Keratinocyte (primary cell): ENCODE results near the gene LRRN3. TPM values are rescaled to one million over a fixed set of nuclear protein-coding genes. Genes with fewer than 3 reads are reported as not detected.

Experiments used
- DNase-seq: peaks from one replicate; pipeline ENCODE4 v3.0.0-alpha.2; 2011; ENCODE audit warnings: low read depth, missing footprints, low spot score
- FAIRE-seq: peaks from 2 replicates; lab custom pipeline; 2011; peaks lifted over from hg19 to GRCh38; lab: Jason Lieb, UNC
- H2AFZ ChIP-seq: 2 replicates; pipeline ENCODE4 v1.6.0; 2012; ENCODE audit warnings: low read length, control low read depth, inconsistent platforms; ENCODE audit not compliant: control insufficient read depth
- H3K27ac ChIP-seq: 2 replicates; pipeline ENCODE4 v1.5.1; 2011; ENCODE audit warnings: low read length; ENCODE audit not compliant: control insufficient read depth, insufficient read depth
- H3K27me3 ChIP-seq: 3 replicates; pipeline ENCODE4 v1.6.0; 2011; ENCODE audit warnings: low read length; ENCODE audit not compliant: control insufficient read depth, insufficient read depth; ENCODE audit errors: extremely low read depth
- H3K36me3 ChIP-seq, 2 experiments: 2 replicates in 1 of 2; 3 replicates in 1 of 2; pipeline ENCODE4 v1.5.1; 2011; ENCODE audit warnings: low read length in 2 of 2, mild to moderate bottlenecking in 1 of 2; ENCODE audit not compliant: control insufficient read depth in 2 of 2, insufficient read depth in 2 of 2; ENCODE audit errors: extremely low read depth in 1 of 2
- H3K4me1 ChIP-seq: 3 replicates; pipeline ENCODE4 v1.5.1; 2011; ENCODE audit warnings: low read length; ENCODE audit not compliant: control insufficient read depth, insufficient read depth; ENCODE audit errors: extremely low read depth
- H3K4me2 ChIP-seq: 3 replicates; pipeline ENCODE4 v1.6.0; 2011; ENCODE audit warnings: low read depth, low read length; ENCODE audit not compliant: control insufficient read depth, insufficient read depth; ENCODE audit errors: extremely low read depth
- H3K4me3 ChIP-seq, 3 experiments: fragments of 200-600 bp in 1 of 3; sonication (generic) in 1 of 3; 2 replicates in 2 of 3; 3 replicates in 1 of 3; pipeline ENCODE4 v1.5.1; 2011 to 2016; ENCODE audit warnings: low read length in 3 of 3, mild to moderate bottlenecking in 3 of 3, control low read depth in 2 of 3, inconsistent platforms in 1 of 3, low read depth in 1 of 3, mixed read lengths in 1 of 3, mixed run types in 1 of 3, moderate library complexity in 1 of 3; ENCODE audit not compliant: control insufficient read depth in 2 of 3, insufficient read depth in 2 of 3; ENCODE audit errors: extremely low read depth in 1 of 3
- H3K79me2 ChIP-seq: 2 replicates; pipeline ENCODE4 v1.6.0; 2012; ENCODE audit warnings: low read length; ENCODE audit not compliant: control insufficient read depth, insufficient read depth
- H3K9ac ChIP-seq: 3 replicates; pipeline ENCODE4 v1.6.0; 2011; ENCODE audit warnings: low read length; ENCODE audit not compliant: control insufficient read depth, insufficient read depth; ENCODE audit errors: extremely low read depth
- H3K9me1 ChIP-seq: 3 replicates; pipeline ENCODE4 v1.6.0; 2011; ENCODE audit warnings: low read length; ENCODE audit not compliant: control insufficient read depth, insufficient read depth; ENCODE audit errors: extremely low read depth
- H3K9me3 ChIP-seq: 2 replicates; pipeline ENCODE4 v1.5.1; 2012; ENCODE audit warnings: low read depth, low read length; ENCODE audit not compliant: control insufficient read depth
- H4K20me1 ChIP-seq: 3 replicates; pipeline ENCODE4 v1.6.0; 2011; ENCODE audit warnings: low read length; ENCODE audit not compliant: control insufficient read depth, insufficient read depth; ENCODE audit errors: extremely low read depth
- CTCF ChIP-seq, 3 experiments: IDR thresholded peaks in 1 of 3; conservative IDR thresholded peaks in 1 of 3; optimal IDR thresholded peaks in 1 of 3; 2 replicates in 2 of 3; 3 replicates in 1 of 3; pipeline versions ENCODE3 to v1.5.1; 2011; ENCODE audit warnings: low read length in 3 of 3, mild to moderate bottlenecking in 3 of 3, moderate library complexity in 2 of 3, control low read depth in 1 of 3, inconsistent platforms in 1 of 3; ENCODE audit not compliant: insufficient read depth in 2 of 3; ENCODE audit errors: extremely low read depth in 1 of 3
- EZH2 ChIP-seq: IDR thresholded peaks from one replicate; pipeline ENCODE4 v1.6.1; 2012; ENCODE audit warnings: inconsistent platforms, mild to moderate bottlenecking, low read length, moderate library complexity
- dilution Hi-C: fragments of 300-500 bp; cut with MboI; formaldehyde crosslinking; loops from one replicate; pipeline ENCODE4 v1.7.0; 2020; ENCODE audit warnings: low sequenced_read_pairs; ENCODE audit not compliant: extremely low pct_ligation_motif_present
- polyA plus RNA-seq, 5 experiments: library from polyadenylated mRNA; depleted of rRNA in 3 of 5; stranded (reverse) in 3 of 5; stranded (forward) in 1 of 5; unstranded in 1 of 5; fragments of >200 nt; gene quantifications; 1 replicate in 1 of 5; 2 replicates in 3 of 5; 3 replicates in 1 of 5; pipeline versions ENCODE4 v1.2.1 to v1.2.3, GENCODE V29; 2011 to 2012; ENCODE audit warnings: missing spikeins in 2 of 5, low read depth in 1 of 5, low replicate concordance in 1 of 5

Gene LRRN3
- polyA plus RNA-seq, 1 donor (not counting 4 experiments of a cell fraction or from before 2014, with no cell fraction given) = not detected

GRCh38 chr7:111146136-111146535 is 55.2 kb downstream of the LRRN3 start:
- H3K4me2 ChIP-seq = no peak overlapping the region
- no peak overlapping the region for H2AFZ ChIP-seq
- H3K27ac ChIP-seq = no peak overlapping the region
- dilution Hi-C loops = no loop called here
- no peaks in the 10 kb centered on the region for H3K9me3 ChIP-seq
- DNase-seq (no peak), FAIRE-seq (no peak)
- H3K9ac ChIP-seq = no peak overlapping the region
- H3K4me1 ChIP-seq = no peaks in the 10 kb centered on the region
- TF ChIP-seq EZH2 (no peak), CTCF (optimal IDR thresholded peaks at IDR 0.05 in 1 of 3, IDR thresholded peaks at IDR 0.05 in 1 of 3, conservative IDR thresholded peaks at IDR 0.05 in 1 of 3; ENCODE audit: extremely low read depth in 1 of 3, insufficient read depth in 2 of 3, low read length in 3 of 3) (no peak)
- no peaks in the 10 kb centered on the region for H3K9me1 ChIP-seq
- H4K20me1 ChIP-seq = no peaks in the 10 kb centered on the region
- no peaks in the 10 kb centered on the region for H3K27me3 ChIP-seq
- H3K79me2 ChIP-seq = no peaks in the 10 kb centered on the region
- no peaks in the 10 kb centered on the region for H3K36me3 ChIP-seq
- H3K4me3 ChIP-seq = no peak overlapping the region

- H3K36me3 ChIP-seq = no peaks in the 10 kb centered on the region
- DNase-seq = no peak
- no peak overlapping the region for H3K4me3 ChIP-seq
- no peak for FAIRE-seq
- dilution Hi-C loops = no loop called here
- no peak overlapping the region for H2AFZ ChIP-seq
- H3K27ac ChIP-seq = no peak overlapping the region
- no peaks in the 10 kb centered on the region for H4K20me1 ChIP-seq
- H3K9ac ChIP-seq = no peak overlapping the region
- TF ChIP-seq EZH2 (no peak), CTCF (optimal IDR thresholded peaks at IDR 0.05 in 1 of 3, IDR thresholded peaks at IDR 0.05 in 1 of 3, conservative IDR thresholded peaks at IDR 0.05 in 1 of 3; ENCODE audit: extremely low read depth in 1 of 3, insufficient read depth in 2 of 3, low read length in 3 of 3) (no peak)
- H3K79me2 ChIP-seq = no peaks in the 10 kb centered on the region
- no peaks in the 10 kb centered on the region for H3K4me1 ChIP-seq
- H3K9me1 ChIP-seq = no peaks in the 10 kb centered on the region
- H3K27me3 ChIP-seq = no peaks in the 10 kb centered on the region
- H3K9me3 ChIP-seq = no peaks in the 10 kb centered on the region
- H3K4me2 ChIP-seq = no peak overlapping the region
These were observed 57.0 kb downstream of the LRRN3 start for GRCh38 chr7:111147708-111148533.
